ENCODE measurements around the gene MAP1LC3B2.

GRCh38 chr12:116595186-116595585, 36.0 kb downstream of the MAP1LC3B2 start:
- TF ChIP-seq POLR2A (IDR thresholded peaks at IDR 0.05), result no peak
- TF ChIP-seq EP300 (IDR thresholded peaks at IDR 0.05), result no peak
- no peak for TF ChIP-seq CTCF (IDR thresholded peaks at IDR 0.05)
